HG03139 (cell line): ENCODE data around the gene PRDM4.
A peak's percentile ranks its signal among the peaks of the same experiment; 100 is the strongest.
"Not testable (repeated sequence)": the region's sequence is repeated elsewhere in the genome, so short reads cannot be mapped to it uniquely, and the experiment has no call there.

Source experiments
- ATAC-seq: cut with Tn5 transposase; IDR thresholded peaks from one replicate; pipeline ENCODE4 v1.9.1; 2021; ENCODE audit not compliant: unreplicated experiment

The PRDM4 gene

GRCh38 chr12:107775093-107775721, 14.3 kb upstream of the PRDM4 start:
- ATAC-seq = no peak

GRCh38 chr12:107774349-107775029, 13.6 kb upstream of the PRDM4 start, which contains the start of gene ASCL4:
Gene ASCL4 (plus strand): TSS chr12:107774704. CDS start chr12:107775219, 515 bp downstream.
- ATAC-seq = no peak

GRCh38 chr12:107767466-107767865, 6.5 kb upstream of the PRDM4 start:
- ATAC-seq = no peak

GRCh38 chr12:107765316-107765715, 4.4 kb upstream of the PRDM4 start:
- ATAC-seq = no peak

GRCh38 chr12:107764626-107765025, 3.7 kb upstream of the PRDM4 start:
- ATAC-seq = no peak

GRCh38 chr12:107762874-107763273, 1.9 kb upstream of the PRDM4 start:
- no peak for ATAC-seq

GRCh38 chr12:107761502-107761904, 566 bp upstream of the PRDM4 start:
- ATAC-seq = no peak

GRCh38 chr12:107760207-107760808, 629 bp downstream of the PRDM4 start:
- peak; percentile 23 for ATAC-seq

- no peak for ATAC-seq
Observed at GRCh38 chr12:107759410-107759809, 1.5 kb downstream of the PRDM4 start.

GRCh38 chr12:107749083-107749482, 11.9 kb downstream of the PRDM4 start:
- no peak for ATAC-seq

- no peak for ATAC-seq
Observed at GRCh38 chr12:107748472-107748871, 12.5 kb downstream of the PRDM4 start.

- ATAC-seq = peak; percentile 97
Observed at GRCh38 chr12:107736914-107737313, 24.0 kb downstream of the PRDM4 start.

GRCh38 chr12:107735763-107736162, 25.2 kb downstream of the PRDM4 start:
- ATAC-seq = no peak

- no peak for ATAC-seq
Observed at GRCh38 chr12:107734139-107734538, 26.8 kb downstream of the PRDM4 start.

GRCh38 chr12:107732365-107732764, 28.6 kb downstream of the PRDM4 start:
- ATAC-seq = no peak

GRCh38 chr12:107731366-107731765, 29.6 kb downstream of the PRDM4 start:
- ATAC-seq = no peak

- ATAC-seq = no peak
Observed at GRCh38 chr12:107730618-107731341, 30.2 kb downstream of the PRDM4 start.

- ATAC-seq = not testable (repeated sequence)
Observed at GRCh38 chr12:107727742-107728141, 33.2 kb downstream of the PRDM4 start.

GRCh38 chr12:107727327-107727726, 33.6 kb downstream of the PRDM4 start:
- ATAC-seq = not testable (repeated sequence)

GRCh38 chr12:107718606-107719005, 42.3 kb downstream of the PRDM4 start:
- ATAC-seq = no peak

GRCh38 chr12:107715780-107716179, 45.2 kb downstream of the PRDM4 start:
- ATAC-seq = no peak
